HepG2 (cell line): ENCODE data around the gene ATG4D. TPM values are rescaled to one million over a fixed set of nuclear protein-coding genes. Genes with fewer than 3 reads are reported as not detected.

Experiments
- ATAC-seq: fragments of 200-7000 bp; cut with Tn5 transposase; 3 replicates; pipeline ENCODE4 v1.9.1; 2020; ENCODE audit warnings: mild to moderate bottlenecking, moderate library complexity
- BruUV-seq: library from RNA; stranded (reverse); fragments of 400-500 nt; replicated peaks from 2 replicates; lab custom pipeline; 2021; lab: Mats Ljungman, UMichigan
- CTCF ChIA-PET: fragments of 300-600 bp; formaldehyde crosslinking; extraction: SDS; loops from one replicate; lab custom pipeline; 2021; ENCODE audit warnings: low total read pairs, inconsistent platforms, low intra/inter-chr PET ratio; lab: Yijun Ruan, JAX
- POLR2A ChIA-PET: fragments of 350-600 bp; sonication (Branson Sonifier 250); formaldehyde crosslinking; loops from one replicate; lab custom pipeline; 2020; ENCODE audit warnings: antibody characterized with exemption, inconsistent platforms; lab: Yijun Ruan, JAX
- DNase-seq: peaks from one replicate; pipeline ENCODE4 v3.0.0-alpha.2; 2015; ENCODE audit warnings: low spot score
- FAIRE-seq: peaks from 3 replicates; lab custom pipeline; 2011; peaks lifted over from hg19 to GRCh38; lab: Jason Lieb, UNC
- H2AFZ ChIP-seq: one replicate; pipeline ENCODE4 v1.6.1; 2011; ENCODE audit warnings: low read length, inconsistent platforms
- H3K27ac ChIP-seq: fragments of 300-600 bp; 3 replicates; pipeline ENCODE4 v1.8.0; 2011; ENCODE audit warnings: mixed run types, mild to moderate bottlenecking, mixed read lengths, low read length, inconsistent platforms; ENCODE audit not compliant: insufficient read depth; ENCODE audit errors: extremely low read length
- H3K27me3 ChIP-seq, 2 experiments: fragments of 200-600 bp in 1 of 2; 2 replicates in 1 of 2; 3 replicates in 1 of 2; pipeline versions ENCODE4 v1.6.0 to v1.8.0; 2011; ENCODE audit warnings: low read length in 2 of 2, mild to moderate bottlenecking in 2 of 2, moderate library complexity in 2 of 2, inconsistent platforms in 1 of 2; ENCODE audit not compliant: insufficient read depth in 2 of 2, control insufficient read depth in 1 of 2
- H3K36me3 ChIP-seq, 2 experiments: fragments of 200-600 bp in 1 of 2; replicated peaks in 1 of 2; 2 replicates in 1 of 2; 3 replicates in 1 of 2; pipeline versions ENCODE4 v1.5.1 to v1.8.0; 2011; ENCODE audit warnings: low read length in 2 of 2, inconsistent platforms in 1 of 2; ENCODE audit not compliant: insufficient read depth in 2 of 2, control insufficient read depth in 1 of 2
- H3K4me1 ChIP-seq: 2 replicates; pipeline ENCODE4 v1.5.1; 2012; ENCODE audit warnings: low read length, inconsistent platforms; ENCODE audit not compliant: insufficient read depth
- H3K4me2 ChIP-seq: 2 replicates; pipeline ENCODE4 v1.6.0; 2011; ENCODE audit warnings: low read depth, low read length, inconsistent platforms
- H3K4me3 ChIP-seq, 3 experiments: fragments of 200-600 bp in 1 of 3; sonication (generic), shearing (Covaris generic) in 1 of 3; replicated peaks in 1 of 3; 2 replicates each; pipeline ENCODE4 v1.5.1; 2011 to 2016; ENCODE audit warnings: low read length in 3 of 3, inconsistent platforms in 2 of 3, low read depth in 2 of 3, mild to moderate bottlenecking in 2 of 3, control low read depth in 1 of 3, mixed read lengths in 1 of 3; ENCODE audit not compliant: insufficient read depth in 1 of 3
- H3K79me2 ChIP-seq: one replicate; pipeline ENCODE4 v1.6.1; 2011; ENCODE audit warnings: low read length, inconsistent platforms; ENCODE audit not compliant: insufficient read depth
- H3K9ac ChIP-seq: 2 replicates; pipeline ENCODE4 v1.6.0; 2011; ENCODE audit warnings: mild to moderate bottlenecking, low read depth, low read length, inconsistent platforms; ENCODE audit not compliant: insufficient read depth
- H3K9me3 ChIP-seq: 2 replicates; pipeline ENCODE4 v1.5.1; 2012; ENCODE audit warnings: mild to moderate bottlenecking, low read length
- H4K20me1 ChIP-seq: 2 replicates; pipeline ENCODE4 v1.6.0; 2011; ENCODE audit warnings: inconsistent platforms, mild to moderate bottlenecking, low read length, moderate library complexity; ENCODE audit not compliant: insufficient read depth
- CHD2 ChIP-seq: IDR thresholded peaks from 2 replicates; pipeline ENCODE4 v1.6.1; 2011; ENCODE audit warnings: low read depth, low read length, improper control_type of control experiment
- LBX2 ChIP-seq: sonication (generic); formaldehyde crosslinking; IDR thresholded peaks from 2 replicates; pipeline ENCODE4 v1.5.0; 2020; ENCODE audit warnings: missing genetic modification reagents, mild to moderate bottlenecking, borderline replicate concordance
- ZBTB1 ChIP-seq: sonication (generic); formaldehyde crosslinking; IDR thresholded peaks from 2 replicates; pipeline ENCODE4 v1.4.0; 2020; ENCODE audit warnings: missing genetic modification reagents, borderline replicate concordance
- WGBS: methylation state at CpG from one replicate; pipeline ENCODE4 v1.1.6; 2017; ENCODE audit warnings: low lambda C conversion rate; 5-methylcytosine and 5-hydroxymethylcytosine counted together
- in situ Hi-C: cut with HindIII; loops from 2 replicates; pipeline ENCODE4 v1.10.0; 2017; ENCODE audit warnings: low pct_unique_long_range_greater_than_20kb; ENCODE audit not compliant: extremely low pct_ligation_motif_present
- intact Hi-C: fragments of 100-400 bp; cut with micrococcal nuclease; formaldehyde crosslinking; loops from one replicate; pipeline ENCODE4 v1.10.0; 2022; ENCODE audit not compliant: unreplicated experiment
- polyA plus RNA-seq, 8 experiments: library from polyadenylated mRNA; depleted of rRNA in 3 of 8; stranded (reverse) in 7 of 8; unstranded in 1 of 8; fragments of >200 nt; fragmentation: Illumina TruSeq in 4 of 8; extraction: Trizol in 4 of 8; gene quantifications; 2 replicates each; pipeline versions ENCODE4 v1.2.1 to v1.2.3, GENCODE V29; 2011 to 2016; ENCODE audit warnings: low read depth in 4 of 8, missing spikeins in 1 of 8, mixed read lengths in 1 of 8; ENCODE audit not compliant: insufficient read depth in 1 of 8
- total RNA-seq, 5 experiments: library from RNA; depleted of rRNA; stranded (reverse); fragments of >200 nt; fragmentation: Illumina TruSeq; extraction: Trizol; gene quantifications; 2 replicates each; pipeline ENCODE4 v1.2.3, GENCODE V29; 2016; ENCODE audit warnings: low read depth in 1 of 5
- TF ChIP-seq, protein P1 (sequence below): sonication (generic); formaldehyde crosslinking; IDR thresholded peaks from 2 replicates; pipeline ENCODE4 v1.5.0; 2020; ENCODE audit warnings: mild to moderate bottlenecking, missing genetic modification reagents
- TF ChIP-seq, protein P2 (sequence below): sonication (generic); formaldehyde crosslinking; IDR thresholded peaks from 2 replicates; pipeline ENCODE4 v1.8.0; 2022; ENCODE audit warnings: mild to moderate bottlenecking, missing genetic modification reagents, borderline replicate concordance
- TF ChIP-seq, protein P3 (sequence below): sonication (generic); formaldehyde crosslinking; conservative IDR thresholded peaks from 2 replicates; pipeline ENCODE4 v1.4.0; 2020; ENCODE audit warnings: missing genetic modification reagents

The ATG4D gene
- total and polyA plus RNA-seq, 2 of the 13 experiments (the other 11 are each of a cell fraction or from before 2014, with no cell fraction given): 17.8 to 19.0 TPM

DNA sequence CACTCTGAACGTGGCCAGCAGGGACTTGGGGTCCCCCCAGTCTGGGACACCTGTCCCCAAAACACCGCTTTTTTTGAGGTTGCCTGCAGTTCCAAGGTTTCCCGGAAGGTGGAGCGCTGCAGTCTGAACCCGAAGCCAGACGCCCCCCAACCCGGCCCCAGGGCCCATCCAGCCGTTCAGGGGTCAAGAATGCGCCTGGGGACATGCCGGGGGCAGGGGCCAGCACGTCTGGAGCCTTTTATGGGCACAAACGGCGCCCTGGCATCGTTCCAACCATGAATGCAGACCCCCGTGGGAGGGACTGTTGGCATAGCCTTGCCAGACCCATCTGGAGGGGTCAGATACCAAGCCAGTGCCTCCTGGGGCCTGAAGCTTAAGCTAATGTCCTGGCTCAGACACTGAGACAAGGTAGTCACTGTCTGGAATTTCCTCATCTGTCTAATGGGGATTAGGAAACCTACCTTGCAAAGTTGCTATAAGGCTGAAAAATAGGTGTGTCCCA, 33.4 kb upstream of the ATG4D start (continued):
- TF ChIP-seq, protein P1, sequence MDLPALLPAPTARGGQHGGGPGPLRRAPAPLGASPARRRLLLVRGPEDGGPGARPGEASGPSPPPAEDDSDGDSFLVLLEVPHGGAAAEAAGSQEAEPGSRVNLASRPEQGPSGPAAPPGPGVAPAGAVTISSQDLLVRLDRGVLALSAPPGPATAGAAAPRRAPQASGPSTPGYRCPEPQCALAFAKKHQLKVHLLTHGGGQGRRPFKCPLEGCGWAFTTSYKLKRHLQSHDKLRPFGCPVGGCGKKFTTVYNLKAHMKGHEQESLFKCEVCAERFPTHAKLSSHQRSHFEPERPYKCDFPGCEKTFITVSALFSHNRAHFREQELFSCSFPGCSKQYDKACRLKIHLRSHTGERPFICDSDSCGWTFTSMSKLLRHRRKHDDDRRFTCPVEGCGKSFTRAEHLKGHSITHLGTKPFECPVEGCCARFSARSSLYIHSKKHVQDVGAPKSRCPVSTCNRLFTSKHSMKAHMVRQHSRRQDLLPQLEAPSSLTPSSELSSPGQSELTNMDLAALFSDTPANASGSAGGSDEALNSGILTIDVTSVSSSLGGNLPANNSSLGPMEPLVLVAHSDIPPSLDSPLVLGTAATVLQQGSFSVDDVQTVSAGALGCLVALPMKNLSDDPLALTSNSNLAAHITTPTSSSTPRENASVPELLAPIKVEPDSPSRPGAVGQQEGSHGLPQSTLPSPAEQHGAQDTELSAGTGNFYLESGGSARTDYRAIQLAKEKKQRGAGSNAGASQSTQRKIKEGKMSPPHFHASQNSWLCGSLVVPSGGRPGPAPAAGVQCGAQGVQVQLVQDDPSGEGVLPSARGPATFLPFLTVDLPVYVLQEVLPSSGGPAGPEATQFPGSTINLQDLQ: no peak
- no peak for TF ChIP-seq CHD2
- TF ChIP-seq ZBTB1: no peak
- TF ChIP-seq, protein P2, sequence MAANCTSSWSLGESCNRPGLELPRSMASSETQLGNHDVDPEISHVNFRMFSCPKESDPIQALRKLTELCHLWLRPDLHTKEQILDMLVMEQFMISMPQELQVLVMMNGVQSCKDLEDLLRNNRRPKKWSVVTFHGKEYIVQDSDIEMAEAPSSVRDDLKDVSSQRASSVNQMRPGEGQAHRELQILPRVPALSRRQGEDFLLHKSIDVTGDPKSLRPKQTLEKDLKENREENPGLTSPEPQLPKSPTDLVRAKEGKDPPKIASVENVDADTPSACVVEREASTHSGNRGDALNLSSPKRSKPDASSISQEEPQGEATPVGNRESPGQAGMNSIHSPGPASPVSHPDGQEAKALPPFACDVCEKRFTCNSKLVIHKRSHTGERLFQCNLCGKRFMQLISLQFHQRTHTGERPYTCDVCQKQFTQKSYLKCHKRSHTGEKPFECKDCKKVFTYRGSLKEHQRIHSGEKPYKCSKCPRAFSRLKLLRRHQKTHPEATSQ (CRISPR knock-in tag): no peak

GRCh38 chr19:10513223-10513622, 30.5 kb upstream of the ATG4D start:
- H4K20me1 ChIP-seq: no peaks in the 10 kb centered on the region
- intact Hi-C loops: no loop called here
- H3K9me3 ChIP-seq: no peaks in the 10 kb centered on the region
- H3K27ac ChIP-seq: no peak overlapping the region
- no peak overlapping the region for H3K4me2 ChIP-seq
- H3K79me2 ChIP-seq: no peaks in the 10 kb centered on the region
- no peak overlapping the region for H3K4me3 ChIP-seq
- ChIA-PET CTCF (no interaction called here), POLR2A (interaction anchor here (0.6 kb wide), 1 partner anchor 20 kb away, joined by 3 read pairs; no protein-coding TSS in a partner anchor)
- no peak for TF ChIP-seq LBX2 (CRISPR knock-in tag)
- TF ChIP-seq, protein P3, sequence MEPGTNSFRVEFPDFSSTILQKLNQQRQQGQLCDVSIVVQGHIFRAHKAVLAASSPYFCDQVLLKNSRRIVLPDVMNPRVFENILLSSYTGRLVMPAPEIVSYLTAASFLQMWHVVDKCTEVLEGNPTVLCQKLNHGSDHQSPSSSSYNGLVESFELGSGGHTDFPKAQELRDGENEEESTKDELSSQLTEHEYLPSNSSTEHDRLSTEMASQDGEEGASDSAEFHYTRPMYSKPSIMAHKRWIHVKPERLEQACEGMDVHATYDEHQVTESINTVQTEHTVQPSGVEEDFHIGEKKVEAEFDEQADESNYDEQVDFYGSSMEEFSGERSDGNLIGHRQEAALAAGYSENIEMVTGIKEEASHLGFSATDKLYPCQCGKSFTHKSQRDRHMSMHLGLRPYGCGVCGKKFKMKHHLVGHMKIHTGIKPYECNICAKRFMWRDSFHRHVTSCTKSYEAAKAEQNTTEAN (CRISPR knock-in tag): no peak
- WGBS: 66% methylated on average over 7 of the region's 7 CpGs
- DNase-seq (no peak), ATAC-seq (no peak), FAIRE-seq (no peak)
- H3K4me1 ChIP-seq: peaks cover 64% of the 10 kb centered on the region
- in situ Hi-C loops: no loop called here
- no peak overlapping the region for H3K9ac ChIP-seq
- H3K27me3 ChIP-seq: peaks cover 11 to 52% of the 10 kb centered on the region in 2 experiments
- no peaks in the 10 kb centered on the region for H3K36me3 ChIP-seq
- no peak overlapping the region for H2AFZ ChIP-seq
- BruUV-seq: no TSS peak
